Breast epithelium (tissue), 3 donors: ENCODE results near the gene HPCAL4.

Source experiments
- CTCF ChIP-seq, 3 donors: fragments of 450-650 bp; IDR thresholded peaks; one replicate each; pipeline ENCODE4 v1.5.1; 2016 to 2017; ENCODE audit warnings: antibody characterized with exemption in 3 of 3, mild to moderate bottlenecking in 3 of 3, moderate library complexity in 3 of 3
- POLR2A ChIP-seq: fragments of 450-650 bp; IDR thresholded peaks from one replicate; pipeline ENCODE4 v1.6.1; 2016; ENCODE audit warnings: antibody characterized with exemption, mild to moderate bottlenecking, moderate library complexity
- POLR2AphosphoS5 ChIP-seq, 3 donors: sonication (generic); formaldehyde crosslinking; IDR thresholded peaks; one replicate each; pipeline ENCODE4 v1.6.1; 2017; ENCODE audit warnings: antibody characterized with exemption in 3 of 3

- TF ChIP-seq CTCF (IDR thresholded peaks at IDR 0.05): no peak
- TF ChIP-seq POLR2A: no peak
- no peak for TF ChIP-seq POLR2AphosphoS5 (IDR thresholded peaks at IDR 0.05)
Observed at GRCh38 chr1:39655578-39656268, 35.5 kb downstream of the HPCAL4 start.
